Measurements from ENCODE around the gene DNASE2B.

DNA sequence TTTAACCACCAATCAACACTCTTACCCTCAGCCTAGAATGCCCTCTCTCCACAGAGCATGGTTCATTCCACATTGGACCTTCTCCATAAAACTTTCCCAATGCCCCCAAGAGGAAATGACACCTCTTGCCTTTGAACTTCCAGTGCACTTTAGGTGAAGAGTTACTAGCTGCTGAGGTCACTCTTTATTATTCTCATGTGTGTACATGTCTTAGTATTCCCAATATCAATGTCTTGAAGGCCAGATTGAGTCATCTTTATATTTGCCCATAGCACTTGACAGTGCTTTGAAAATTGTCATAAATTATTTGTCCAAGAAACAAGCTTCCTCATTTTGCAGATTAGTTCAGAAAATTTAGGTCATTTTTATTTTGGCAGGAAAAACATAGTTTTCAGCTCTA, 8.1 kb upstream of the DNASE2B start:
- TF ChIP-seq, protein P1, sequence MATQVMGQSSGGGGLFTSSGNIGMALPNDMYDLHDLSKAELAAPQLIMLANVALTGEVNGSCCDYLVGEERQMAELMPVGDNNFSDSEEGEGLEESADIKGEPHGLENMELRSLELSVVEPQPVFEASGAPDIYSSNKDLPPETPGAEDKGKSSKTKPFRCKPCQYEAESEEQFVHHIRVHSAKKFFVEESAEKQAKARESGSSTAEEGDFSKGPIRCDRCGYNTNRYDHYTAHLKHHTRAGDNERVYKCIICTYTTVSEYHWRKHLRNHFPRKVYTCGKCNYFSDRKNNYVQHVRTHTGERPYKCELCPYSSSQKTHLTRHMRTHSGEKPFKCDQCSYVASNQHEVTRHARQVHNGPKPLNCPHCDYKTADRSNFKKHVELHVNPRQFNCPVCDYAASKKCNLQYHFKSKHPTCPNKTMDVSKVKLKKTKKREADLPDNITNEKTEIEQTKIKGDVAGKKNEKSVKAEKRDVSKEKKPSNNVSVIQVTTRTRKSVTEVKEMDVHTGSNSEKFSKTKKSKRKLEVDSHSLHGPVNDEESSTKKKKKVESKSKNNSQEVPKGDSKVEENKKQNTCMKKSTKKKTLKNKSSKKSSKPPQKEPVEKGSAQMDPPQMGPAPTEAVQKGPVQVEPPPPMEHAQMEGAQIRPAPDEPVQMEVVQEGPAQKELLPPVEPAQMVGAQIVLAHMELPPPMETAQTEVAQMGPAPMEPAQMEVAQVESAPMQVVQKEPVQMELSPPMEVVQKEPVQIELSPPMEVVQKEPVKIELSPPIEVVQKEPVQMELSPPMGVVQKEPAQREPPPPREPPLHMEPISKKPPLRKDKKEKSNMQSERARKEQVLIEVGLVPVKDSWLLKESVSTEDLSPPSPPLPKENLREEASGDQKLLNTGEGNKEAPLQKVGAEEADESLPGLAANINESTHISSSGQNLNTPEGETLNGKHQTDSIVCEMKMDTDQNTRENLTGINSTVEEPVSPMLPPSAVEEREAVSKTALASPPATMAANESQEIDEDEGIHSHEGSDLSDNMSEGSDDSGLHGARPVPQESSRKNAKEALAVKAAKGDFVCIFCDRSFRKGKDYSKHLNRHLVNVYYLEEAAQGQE (IDR thresholded peaks at IDR 0.05; ENCODE audit: insufficient read depth in 1 of 2, low read depth in 2 of 2, low read length in 2 of 2), result no peak
- no peak for TF ChIP-seq SIN3A (IDR thresholded peaks at IDR 0.05; ENCODE audit: borderline replicate concordance, insufficient read depth, low read length)
